ENCODE results near the gene ERP27.

- TF ChIP-seq CTCF (IDR thresholded peaks at IDR 0.05) (no peak), POLR2A (IDR thresholded peaks at IDR 0.05) (no peak)
Observed at GRCh38 chr12:14873440-14874185, 64.7 kb downstream of the ERP27 start.

Data from adrenal gland (tissue), 5 donors.